ENCODE measurements around the gene LRRN4CL. TPM values are rescaled to one million over a fixed set of nuclear protein-coding genes. Genes with fewer than 3 reads are reported as not detected.
A peak's percentile ranks its signal among the peaks of the same experiment; 100 is the strongest.

The LRRN4CL gene
- total and polyA plus RNA-seq, 2 of the 4 experiments (the other 2 are of a cell fraction) = 0.36 to 0.84 TPM

DNA sequence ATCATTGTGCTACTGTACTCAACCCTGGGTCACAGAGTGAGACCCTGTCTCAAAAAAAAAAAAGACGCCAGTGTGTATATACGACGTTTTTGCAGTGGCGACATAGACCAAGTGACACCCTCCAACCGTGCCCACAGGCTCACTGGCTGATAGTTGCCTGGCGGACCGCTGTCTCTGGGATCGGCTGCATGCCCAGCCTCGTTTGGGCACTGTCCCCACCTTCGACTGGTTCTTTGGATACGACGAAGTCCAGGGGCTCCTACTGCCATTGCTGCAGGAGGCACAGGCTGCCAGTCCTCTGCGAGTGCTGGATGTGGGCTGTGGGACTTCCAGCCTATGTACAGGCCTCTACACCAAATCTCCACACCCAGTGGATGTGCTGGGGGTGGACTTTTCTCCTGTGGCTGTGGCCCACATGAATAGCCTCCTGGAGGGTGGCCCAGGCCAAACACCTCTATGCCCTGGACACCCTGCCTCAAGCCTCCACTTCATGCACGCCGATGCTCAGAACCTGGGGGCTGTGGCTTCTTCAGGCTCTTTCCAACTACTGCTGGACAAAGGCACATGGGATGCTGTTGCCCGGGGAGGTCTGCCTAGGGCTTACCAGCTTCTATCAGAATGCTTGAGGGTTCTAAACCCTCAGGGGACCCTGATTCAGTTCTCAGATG, 22.9 kb downstream of the LRRN4CL start:
- no peak overlapping the region for H2BK15ac ChIP-seq (ENCODE audit: low read depth, low read length)
- peak overlapping the region; percentile 99 for H2AK9ac ChIP-seq (replicated peaks; ENCODE audit: low read depth, low read length, poor library complexity)
- H3K4ac ChIP-seq (ENCODE audit: low read depth, low read length) = peak overlapping the region; percentile 91
- peak overlapping the region; percentile 68 for H3K27ac ChIP-seq (ENCODE audit: insufficient read depth, low read length)
- no peaks in the 10 kb centered on the region for H3K9me3 ChIP-seq (ENCODE audit: control insufficient read depth, insufficient read depth, low read length)
- DNase-seq (no peak), ATAC-seq (ENCODE audit: low read depth) (no peak)
- WGBS, 2 experiments (ENCODE audit: extremely low coverage in 2 of 2, insufficient read length in 1 of 2) = 36% methylated on average over 8 of the region's 16 CpGs; no CpG with 5 or more reads in 1 of the 2 experiments
- peaks cover 37 to 66% of the 10 kb centered on the region in 2 experiments for H3K79me1 ChIP-seq (ENCODE audit: low read depth in 1 of 2, low read length in 2 of 2)
- in situ Hi-C loops (cut with MboI; ENCODE audit: low sequenced_read_pairs) = no loop called here
- CTCF ChIA-PET = interaction anchor here (0.8 kb wide), 1 partner anchor 272 kb away, joined by 3 read pairs; no protein-coding TSS in a partner anchor
- peak overlapping the region; percentile 27 for H2AFZ ChIP-seq (replicated peaks; ENCODE audit: low read length, poor library complexity)
- peaks cover 15% of the 10 kb centered on the region for H3K36me3 ChIP-seq (ENCODE audit: control insufficient read depth, insufficient read depth, low read length)
- no peak overlapping the region for H2BK20ac ChIP-seq (ENCODE audit: low read depth, low read length)
- no TSS peak for BruUV-seq (replicated peaks)
- peaks cover 8% of the 10 kb centered on the region for H3K4me1 ChIP-seq (ENCODE audit: control insufficient read depth, insufficient read depth, low read length)
- peak overlapping the region; percentile 79 for H3K9ac ChIP-seq (ENCODE audit: low read depth, low read length)
- peak overlapping the region; percentile 88 for H3K4me2 ChIP-seq (ENCODE audit: low read depth, low read length)
- no peak overlapping the region for H2BK120ac ChIP-seq (ENCODE audit: low read depth, low read length)
- H3K14ac ChIP-seq (replicated peaks; ENCODE audit: low read depth, low read length) = peak overlapping the region; percentile 95
- peak overlapping the region; percentile 93 for H2AK5ac ChIP-seq (ENCODE audit: low read depth, low read length)
- peak overlapping the region; percentile 6; the same call in 1 of the 2 replicates for H4K5ac ChIP-seq (ENCODE audit: low read depth, low read length)
- H2BK5ac ChIP-seq (ENCODE audit: low read depth, low read length, poor library complexity, severe bottlenecking) = peak overlapping the region; percentile 41
- TF ChIP-seq POLR2A (IDR thresholded peaks at IDR 0.05; ENCODE audit: low read depth, low read length) (peak; percentile 3; the same call in 1 of the 2 replicates), MAZ (IDR thresholded peaks at IDR 0.05; ENCODE audit: borderline replicate concordance, low read depth, low read length) (no peak)
- peak overlapping the region; percentile 89 for H3K23ac ChIP-seq (ENCODE audit: low read depth, low read length)
- dilution Hi-C loops (cut with HindIII; ENCODE audit: low sequenced_read_pairs, unreplicated experiment) = no loop called here
- H3K27me3 ChIP-seq (ENCODE audit: control insufficient read depth, insufficient read depth, low read length) = no peaks in the 10 kb centered on the region
- H3K9me1 ChIP-seq (ENCODE audit: insufficient read depth, low read length) = peaks cover 9% of the 10 kb centered on the region
- POLR2A ChIA-PET (ENCODE audit: unreplicated experiment) = interaction anchor here (1.6 kb wide), 1 partner anchor 13 kb away, joined by 9 read pairs; the partner anchor contains the start of gene INTS5
- H3K18ac ChIP-seq (ENCODE audit: low read depth, low read length) = no peak overlapping the region
- H3K4me3 ChIP-seq (ENCODE audit: insufficient read depth, low read depth, low read length) = peak overlapping the region; percentile 73
- H4K20me1 ChIP-seq (ENCODE audit: insufficient read depth, low read length) = peaks cover 18% of the 10 kb centered on the region
- peak overlapping the region; percentile 66 to 69; a peak in 3 of 4 replicates for H4K8ac ChIP-seq (ENCODE audit: low read depth in 2 of 2, low read length in 2 of 2)
- H3K56ac ChIP-seq (ENCODE audit: extremely low read depth, insufficient read depth, low read length) = peak overlapping the region; percentile 67
- intact Hi-C loops (cut with micrococcal nuclease) = no loop called here
- H4K91ac ChIP-seq (ENCODE audit: insufficient read depth, low read depth, low read length) = no peak overlapping the region
